Smooth muscle cell (in vitro differentiated cells): Measurements from ENCODE around the gene CDH20. TPM values are rescaled to one million over a fixed set of nuclear protein-coding genes. Genes with fewer than 3 reads are reported as not detected.

Experiments used
- DNase-seq: peaks from one replicate; lab custom pipeline; 2025; ENCODE audit not compliant: unreplicated experiment; lab: John Stamatoyannopoulos, UW
- H2AFZ ChIP-seq: fragments of 200-600 bp; sonication (generic); 2 replicates; pipeline ENCODE4 v1.6.0; 2016; ENCODE audit warnings: antibody characterized with exemption, low read depth, mild to moderate bottlenecking
- H3F3A ChIP-seq: fragments of 200-600 bp; sonication (generic); 2 replicates; pipeline ENCODE4 v1.6.0; 2017; ENCODE audit warnings: antibody characterized with exemption, low read depth
- H3K27ac ChIP-seq: fragments of 200-600 bp; sonication (generic); 2 replicates; pipeline ENCODE4 v1.5.1; 2016; ENCODE audit warnings: low read depth, mild to moderate bottlenecking
- H3K27me3 ChIP-seq: fragments of 200-600 bp; sonication (generic); 2 replicates; pipeline ENCODE4 v1.6.1; 2016; ENCODE audit warnings: low read depth, mild to moderate bottlenecking
- H3K36me3 ChIP-seq: fragments of 200-600 bp; sonication (generic); 2 replicates; pipeline ENCODE4 v1.5.1; 2016; ENCODE audit warnings: low read depth
- H3K4me1 ChIP-seq: fragments of 200-600 bp; sonication (generic); 2 replicates; pipeline ENCODE4 v1.5.1; 2016; ENCODE audit warnings: low read depth
- H3K4me2 ChIP-seq: fragments of 200-600 bp; sonication (generic); 2 replicates; pipeline ENCODE4 v1.6.0; 2016; ENCODE audit warnings: mild to moderate bottlenecking
- H3K4me3 ChIP-seq: fragments of 200-600 bp; sonication (generic); 2 replicates; pipeline ENCODE4 v1.5.1; 2016; ENCODE audit warnings: mild to moderate bottlenecking
- H3K79me2 ChIP-seq: fragments of 200-600 bp; sonication (generic); 2 replicates; pipeline ENCODE4 v1.6.0; 2016; ENCODE audit warnings: low read depth, mild to moderate bottlenecking
- H3K9ac ChIP-seq: fragments of 200-600 bp; sonication (generic); 2 replicates; pipeline ENCODE4 v1.6.0; 2016; ENCODE audit warnings: low read depth
- H3K9me3 ChIP-seq: fragments of 200-600 bp; sonication (generic); replicated peaks from 2 replicates; pipeline ENCODE4 v1.5.1; 2016; ENCODE audit warnings: low read depth
- H4K20me1 ChIP-seq: fragments of 200-600 bp; sonication (generic); 2 replicates; pipeline ENCODE4 v1.6.0; 2016; ENCODE audit warnings: low read depth
- WGBS: methylation state at CpG from one replicate; pipeline ENCODE4 v1.1.7; 2016; ENCODE audit warnings: low lambda C conversion rate; 5-methylcytosine and 5-hydroxymethylcytosine counted together
- polyA plus RNA-seq: library from polyadenylated mRNA; unstranded; fragments of >200 nt; fragmentation: Nextera tagmentation; extraction: Ambion mirVana; gene quantifications from 2 replicates; pipeline ENCODE4 v1.2.1, GENCODE V29; 2016
- total RNA-seq: library from RNA; depleted of rRNA; stranded (reverse); fragments of >200 nt; gene quantifications from 2 replicates; pipeline ENCODE4 v1.2.3, GENCODE V29; 2014
- TF ChIP-seq, protein P1 (sequence below): fragments of 200-600 bp; sonication (generic); IDR thresholded peaks from 2 replicates; pipeline ENCODE4 v1.5.1; 2017; ENCODE audit warnings: borderline replicate concordance, mild to moderate bottlenecking, antibody characterized with exemption; ENCODE audit not compliant: insufficient read depth, poor library complexity, severe bottlenecking

The CDH20 gene
- total and polyA plus RNA-seq, 2 experiments from 2014 or later, result 0.10 TPM; not detected in 1

DNA sequence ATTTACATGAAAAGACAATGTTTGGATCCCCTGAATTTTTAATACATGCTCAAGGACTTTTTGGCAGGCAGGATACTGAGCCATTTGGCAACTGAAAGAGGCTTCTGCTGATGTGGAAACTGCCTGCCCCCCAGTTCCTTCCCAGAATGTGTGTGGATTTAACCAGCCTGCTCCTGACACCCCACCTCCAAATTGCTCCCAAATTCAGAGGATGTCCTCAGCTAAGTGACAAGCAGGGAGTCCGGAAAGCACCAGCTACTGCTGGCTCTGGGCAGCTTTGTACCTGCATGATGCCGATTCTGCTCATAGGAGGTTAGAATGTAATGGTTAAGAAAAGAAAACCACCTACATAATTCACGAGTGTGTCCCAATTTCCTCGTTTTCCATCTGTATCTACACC, 197.5 kb downstream of the CDH20 start:
- Histone ChIP-seq H3K9ac (no peak overlapping the region), H3K4me3 (no peak overlapping the region), H3K9me3 (no peaks in the 10 kb centered on the region), H2AFZ (no peak overlapping the region), H3K4me1 (no peaks in the 10 kb centered on the region), H3K4me2 (no peak overlapping the region), H4K20me1 (no peaks in the 10 kb centered on the region), H3K27me3 (peaks cover 7% of the 10 kb centered on the region), H3F3A (no peaks in the 10 kb centered on the region), H3K36me3 (no peaks in the 10 kb centered on the region), H3K79me2 (no peaks in the 10 kb centered on the region), H3K27ac (no peak overlapping the region)
- 84% methylated on average over 4 of the region's 4 CpGs for WGBS
- DNase-seq, result no peak
- TF ChIP-seq, protein P1, sequence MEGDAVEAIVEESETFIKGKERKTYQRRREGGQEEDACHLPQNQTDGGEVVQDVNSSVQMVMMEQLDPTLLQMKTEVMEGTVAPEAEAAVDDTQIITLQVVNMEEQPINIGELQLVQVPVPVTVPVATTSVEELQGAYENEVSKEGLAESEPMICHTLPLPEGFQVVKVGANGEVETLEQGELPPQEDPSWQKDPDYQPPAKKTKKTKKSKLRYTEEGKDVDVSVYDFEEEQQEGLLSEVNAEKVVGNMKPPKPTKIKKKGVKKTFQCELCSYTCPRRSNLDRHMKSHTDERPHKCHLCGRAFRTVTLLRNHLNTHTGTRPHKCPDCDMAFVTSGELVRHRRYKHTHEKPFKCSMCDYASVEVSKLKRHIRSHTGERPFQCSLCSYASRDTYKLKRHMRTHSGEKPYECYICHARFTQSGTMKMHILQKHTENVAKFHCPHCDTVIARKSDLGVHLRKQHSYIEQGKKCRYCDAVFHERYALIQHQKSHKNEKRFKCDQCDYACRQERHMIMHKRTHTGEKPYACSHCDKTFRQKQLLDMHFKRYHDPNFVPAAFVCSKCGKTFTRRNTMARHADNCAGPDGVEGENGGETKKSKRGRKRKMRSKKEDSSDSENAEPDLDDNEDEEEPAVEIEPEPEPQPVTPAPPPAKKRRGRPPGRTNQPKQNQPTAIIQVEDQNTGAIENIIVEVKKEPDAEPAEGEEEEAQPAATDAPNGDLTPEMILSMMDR, result no peak

DNA sequence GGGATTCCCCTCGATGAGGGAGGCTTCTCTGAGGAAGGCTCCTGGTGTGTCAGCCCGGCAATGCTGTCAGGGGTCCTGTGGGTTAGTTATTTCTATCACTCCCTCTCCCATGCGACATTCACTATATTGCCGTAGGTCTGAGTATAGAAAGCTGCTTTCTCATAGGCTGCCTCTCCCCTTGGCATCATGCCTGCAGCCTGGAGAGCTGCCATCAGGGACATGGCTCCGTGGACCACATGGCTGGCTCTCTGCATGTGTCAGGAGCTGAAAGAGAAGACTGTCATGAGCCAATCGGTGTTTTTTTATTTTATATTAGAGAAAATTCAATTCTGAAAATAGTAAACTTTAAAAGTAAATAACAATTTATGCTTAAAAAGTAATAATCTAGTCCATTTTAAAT, 198.0 kb downstream of the CDH20 start:
- Histone ChIP-seq H3K27ac (no peak overlapping the region), H3K27me3 (peaks cover 7% of the 10 kb centered on the region), H3K4me1 (no peaks in the 10 kb centered on the region), H3K36me3 (no peaks in the 10 kb centered on the region), H4K20me1 (no peaks in the 10 kb centered on the region), H3K9me3 (no peaks in the 10 kb centered on the region), H3F3A (no peaks in the 10 kb centered on the region), H2AFZ (no peak overlapping the region), H3K9ac (no peak overlapping the region), H3K79me2 (no peaks in the 10 kb centered on the region), H3K4me3 (no peak overlapping the region), H3K4me2 (no peak overlapping the region)
- DNase-seq, result no peak
- TF ChIP-seq, protein P1, result no peak
- 80% methylated on average over 6 of the region's 6 CpGs for WGBS

DNA sequence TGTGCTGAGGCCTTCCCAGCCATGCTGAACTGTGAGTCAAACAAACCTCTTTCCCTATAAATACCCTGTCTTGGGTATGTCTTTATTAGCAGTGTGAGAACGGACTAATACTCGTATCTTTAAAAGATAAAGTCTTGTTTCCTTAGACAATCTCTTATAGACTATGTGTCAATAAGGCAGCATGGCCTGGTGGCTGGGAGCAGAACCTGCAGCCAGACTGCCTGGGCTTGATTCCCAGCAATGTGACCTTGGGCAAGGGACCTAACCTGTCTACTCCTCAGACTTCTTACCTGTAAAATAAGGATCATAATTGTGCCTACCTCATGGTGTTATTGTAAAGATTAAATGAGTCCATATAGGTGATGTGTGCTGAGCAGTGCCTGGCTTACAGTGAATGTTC, 198.7 kb downstream of the CDH20 start:
- H3K9me3 ChIP-seq, result no peaks in the 10 kb centered on the region
- TF ChIP-seq, protein P1, result no peak
- peaks cover 7% of the 10 kb centered on the region for H3K27me3 ChIP-seq
- H2AFZ ChIP-seq, result no peak overlapping the region
- H3K9ac ChIP-seq, result no peak overlapping the region
- WGBS, result 56% methylated on average over 2 of the region's 2 CpGs
- no peaks in the 10 kb centered on the region for H3K36me3 ChIP-seq
- DNase-seq, result no peak
- no peaks in the 10 kb centered on the region for H3F3A ChIP-seq
- no peak overlapping the region for H3K4me2 ChIP-seq
- no peaks in the 10 kb centered on the region for H3K4me1 ChIP-seq
- no peak overlapping the region for H3K4me3 ChIP-seq
- no peak overlapping the region for H3K27ac ChIP-seq
- no peaks in the 10 kb centered on the region for H4K20me1 ChIP-seq
- no peaks in the 10 kb centered on the region for H3K79me2 ChIP-seq

DNA sequence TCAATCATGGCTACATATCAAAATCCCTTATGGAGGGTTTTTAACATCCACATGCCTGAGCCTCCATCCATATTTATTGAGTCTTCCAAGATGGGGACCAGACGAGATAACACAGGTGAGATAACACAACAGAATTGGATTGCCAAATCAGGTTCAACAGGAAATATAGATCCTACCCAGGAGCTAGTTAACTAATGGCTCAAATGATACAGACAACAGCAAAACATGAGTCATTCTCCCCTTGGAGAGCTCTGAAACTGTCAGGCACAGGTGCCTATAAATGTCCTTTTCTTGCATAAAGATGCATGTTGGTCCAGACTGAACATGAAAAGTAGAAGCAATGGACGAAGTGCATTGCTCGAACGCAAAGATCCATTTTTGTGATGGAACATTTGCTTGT, 202.2 kb downstream of the CDH20 start:
- H3K4me3 ChIP-seq, result no peak overlapping the region
- H3K27me3 ChIP-seq, result peaks cover 4% of the 10 kb centered on the region
- H3K27ac ChIP-seq, result no peak overlapping the region
- H3K36me3 ChIP-seq, result no peaks in the 10 kb centered on the region
- no peak overlapping the region for H2AFZ ChIP-seq
- WGBS, result 78% methylated on average over 4 of the region's 4 CpGs
- no peaks in the 10 kb centered on the region for H4K20me1 ChIP-seq
- no peaks in the 10 kb centered on the region for H3F3A ChIP-seq
- no peaks in the 10 kb centered on the region for H3K4me1 ChIP-seq
- DNase-seq, result no peak
- H3K79me2 ChIP-seq, result no peaks in the 10 kb centered on the region
- no peaks in the 10 kb centered on the region for H3K9me3 ChIP-seq
- H3K9ac ChIP-seq, result no peak overlapping the region
- TF ChIP-seq, protein P1, result no peak
- no peak overlapping the region for H3K4me2 ChIP-seq
